Sigmoid colon (tissue), 7 donors: Measurements from ENCODE around the gene TSPAN12. TPM values are rescaled to one million over a fixed set of nuclear protein-coding genes. Genes with fewer than 3 reads are reported as not detected.

Source experiments
- DNase-seq: peaks from one replicate; pipeline ENCODE4 v3.0.0-alpha.2; 2019
- H3K27ac ChIP-seq, 4 donors: fragments of 200-600 bp; sonication (generic); one replicate each; pipeline ENCODE4 v1.5.1; 2016 to 2019; ENCODE audit warnings: mild to moderate bottlenecking in 1 of 4
- H3K27me3 ChIP-seq, 3 donors: fragments of 200-600 bp; sonication (generic); one replicate each; pipeline ENCODE4 v1.5.1; 2019; ENCODE audit warnings: mild to moderate bottlenecking in 1 of 3
- H3K36me3 ChIP-seq, 4 donors: fragments of 200-600 bp; sonication (generic); one replicate each; pipeline ENCODE4 v1.5.1; 2016 to 2019
- H3K4me1 ChIP-seq, 4 donors: fragments of 200-600 bp; sonication (generic); one replicate each; pipeline ENCODE4 v1.5.1; 2017 to 2019
- H3K4me3 ChIP-seq, 4 donors: fragments of 200-600 bp; sonication (generic); one replicate each; pipeline ENCODE4 v1.5.1; 2017 to 2019; ENCODE audit warnings: mild to moderate bottlenecking in 2 of 4, moderate library complexity in 1 of 4
- H3K9me3 ChIP-seq, 4 donors: fragments of 200-600 bp in 3 of 4; sonication (generic) in 3 of 4; one replicate each; pipeline versions ENCODE4 v1.5.1 to v1.6.1; 2013 to 2019
- CTCF ChIP-seq, 4 experiments: fragments of 450-650 bp in 3 of 4; fragments of 200-600 bp in 1 of 4; IDR thresholded peaks; one replicate each; pipeline ENCODE4 v1.5.1; 2016 to 2019; ENCODE audit warnings: antibody characterized with exemption in 4 of 4, mild to moderate bottlenecking in 3 of 4, moderate library complexity in 2 of 4
- EP300 ChIP-seq, 4 donors: sonication (generic); formaldehyde crosslinking; IDR thresholded peaks; one replicate each; pipeline ENCODE4 v1.6.1; 2017; ENCODE audit warnings: antibody characterized with exemption in 4 of 4
- POLR2A ChIP-seq, 2 donors: fragments of 450-650 bp; IDR thresholded peaks; one replicate each; pipeline ENCODE4 v1.6.1; 2016; ENCODE audit warnings: antibody characterized with exemption in 2 of 2, mild to moderate bottlenecking in 2 of 2, moderate library complexity in 2 of 2
- POLR2AphosphoS5 ChIP-seq, 4 donors: sonication (generic); formaldehyde crosslinking; IDR thresholded peaks; one replicate each; pipeline ENCODE4 v1.6.1; 2017; ENCODE audit warnings: antibody characterized with exemption in 4 of 4
- WGBS, 2 donors: extraction: QIAGEN DNeasy Blood & Tissue Kit; methylation state at CpG; one replicate each; pipeline ENCODE4 v1.1.7; 2013; 5-methylcytosine and 5-hydroxymethylcytosine counted together
- intact Hi-C: fragments of 100-400 bp; cut with DNase I; formaldehyde crosslinking; loops from one replicate; pipeline ENCODE4 v1.15.1; 2023
- polyA plus RNA-seq, 3 donors: library from polyadenylated mRNA; stranded (reverse); fragments of 200-250 nt; gene quantifications; one replicate each; pipeline ENCODE4 v1.2.3, GENCODE V29; 2013
- total RNA-seq, 4 donors: library from RNA; depleted of rRNA; stranded (reverse); fragments of >200 nt; gene quantifications; one replicate each; pipeline ENCODE4 v1.1.0, GENCODE V29; 2016
- donor health status: healthy with polysubstance abuse.
- donor health status: Bipolar disorder and iron deficiency.
- donor health status: healthy.

Gene TSPAN12
- total and polyA plus RNA-seq, 7 donors, result 13.9 to 47.7 (median 19.9) TPM

- H3K27ac ChIP-seq, result no peak overlapping the region
- no peaks in the 10 kb centered on the region for H3K9me3 ChIP-seq
- DNase-seq, result no peak
- intact Hi-C loops, result no loop called here
- WGBS, 2 donors, result 97 to 98% methylated on average over 2 of the region's 2 CpGs
- H3K4me3 ChIP-seq, result no peak overlapping the region
- H3K36me3 ChIP-seq, result no peaks in the 10 kb centered on the region
- H3K27me3 ChIP-seq, result no peaks in the 10 kb centered on the region
- H3K4me1 ChIP-seq, result peaks cover 0 to 23% (median 5%) of the 10 kb centered on the region in 4 donors
- TF ChIP-seq POLR2A (IDR thresholded peaks at IDR 0.05), result no peak
- TF ChIP-seq CTCF (IDR thresholded peaks at IDR 0.05), result no peak
- TF ChIP-seq POLR2AphosphoS5 (IDR thresholded peaks at IDR 0.05), result no peak
- no peak for TF ChIP-seq EP300 (IDR thresholded peaks at IDR 0.05)
These were observed 2.2 kb upstream of the TSPAN12 start for GRCh38 chr7:120860156-120860555.

- Histone ChIP-seq H3K4me3 (no peak overlapping the region), H3K36me3 (no peaks in the 10 kb centered on the region), H3K9me3 (no peaks in the 10 kb centered on the region), H3K27me3 (no peaks in the 10 kb centered on the region), H3K4me1 (peaks cover 0 to 23% (median 6%) of the 10 kb centered on the region in 4 donors), H3K27ac (no peak overlapping the region)
- 25 to 70% methylated on average over 6 of the region's 6 CpGs for WGBS, 2 donors
- intact Hi-C loops, result loop anchor here (5.0 kb wide), 2 partner anchors 93 to 117 kb away; partner anchors contain the start of gene ING3
- no peak for DNase-seq
- TF ChIP-seq POLR2AphosphoS5 (IDR thresholded peaks at IDR 0.05) (no peak), CTCF (IDR thresholded peaks at IDR 0.05) (no peak), POLR2A (IDR thresholded peaks at IDR 0.05) (no peak), EP300 (IDR thresholded peaks at IDR 0.05) (no peak)
These were observed 1.5 kb upstream of the TSPAN12 start for GRCh38 chr7:120859459-120859858.

- intact Hi-C loops, result loop anchor here (2.0 to 5.0 kb wide), 3 partner anchors 50 to 114 kb away; partner anchors contain the start of gene ING3
- TF ChIP-seq POLR2AphosphoS5 (IDR thresholded peaks at IDR 0.05), result no peak
- TF ChIP-seq CTCF (IDR thresholded peaks at IDR 0.05), result no peak
- TF ChIP-seq POLR2A (IDR thresholded peaks at IDR 0.05), result no peak
- no peak for TF ChIP-seq EP300 (IDR thresholded peaks at IDR 0.05)
These were observed 1.2 kb downstream of the TSPAN12 start for GRCh38 chr7:120856621-120857352.

GRCh38 chr7:120856198-120856597, 1.7 kb downstream of the TSPAN12 start:
- H3K27ac ChIP-seq, result peak overlapping the region in 3 of 4 donors; percentile 81 to 93 (median 90)
- TF ChIP-seq POLR2A (IDR thresholded peaks at IDR 0.05) (no peak), POLR2AphosphoS5 (IDR thresholded peaks at IDR 0.05) (no peak), CTCF (IDR thresholded peaks at IDR 0.05) (no peak), EP300 (IDR thresholded peaks at IDR 0.05) (no peak)
- 38 to 72% methylated on average over 5 of the region's 5 CpGs for WGBS, 2 donors
- H3K4me3 ChIP-seq, result peak overlapping the region; percentile 57 to 80 (median 73)
- DNase-seq, result no peak
- peaks cover 0 to 23% (median 13%) of the 10 kb centered on the region in 4 donors for H3K4me1 ChIP-seq
- no peaks in the 10 kb centered on the region for H3K9me3 ChIP-seq
- no peaks in the 10 kb centered on the region for H3K36me3 ChIP-seq
- intact Hi-C loops, result loop anchor here (2.0 to 5.0 kb wide), 3 partner anchors 49 to 114 kb away; partner anchors contain the start of gene ING3
- H3K27me3 ChIP-seq, result no peaks in the 10 kb centered on the region

More at GRCh38 chr7:120856621-120857352, 1.2 kb downstream of the TSPAN12 start:
- DNase-seq, result peak; percentile 66
- H3K4me1 ChIP-seq, result peaks cover 0 to 23% (median 13%) of the 10 kb centered on the region in 4 donors
- no peaks in the 10 kb centered on the region for H3K9me3 ChIP-seq
- H3K27ac ChIP-seq, result peak overlapping the region; percentile 81 to 93 (median 90)
- no peaks in the 10 kb centered on the region for H3K27me3 ChIP-seq
- H3K36me3 ChIP-seq, result no peaks in the 10 kb centered on the region
- WGBS, 2 donors, result 2 to 4% methylated on average over 39 of the region's 39 CpGs
- H3K4me3 ChIP-seq, result peak overlapping the region; percentile 57 to 80 (median 73)
